HG03066 (cell line): Measurements from ENCODE around the gene SKIL.
"Not testable (repeated sequence)": the region's sequence is repeated elsewhere in the genome, so short reads cannot be mapped to it uniquely, and the experiment has no call there.

Source experiments
- ATAC-seq: cut with Tn5 transposase; IDR thresholded peaks from one replicate; pipeline ENCODE4 v1.9.1; 2021; ENCODE audit warnings: low read depth; ENCODE audit not compliant: unreplicated experiment

Gene SKIL

GRCh38 chr3:170357176-170358041 lies at the start of gene SKIL:
Gene SKIL, plus strand, starts transcription at chr3:170357715. Its CDS starts 2,617 bp downstream, at chr3:170360332.
- peak; percentile 59 for ATAC-seq

GRCh38 chr3:170309046-170309445 lies 48.5 kb upstream of the SKIL start:
- ATAC-seq: no peak

GRCh38 chr3:170317954-170318353 lies 39.6 kb upstream of the SKIL start:
- no peak for ATAC-seq

GRCh38 chr3:170320461-170321121 lies 36.9 kb upstream of the SKIL start:
- ATAC-seq: no peak

GRCh38 chr3:170321321-170322034 lies 36.0 kb upstream of the SKIL start:
- no peak for ATAC-seq

- no peak for ATAC-seq
Measured at GRCh38 chr3:170322566-170323269, 34.8 kb upstream of the SKIL start.

- no peak for ATAC-seq
Measured at GRCh38 chr3:170323331-170323730, 34.2 kb upstream of the SKIL start.

- no peak for ATAC-seq
Measured at GRCh38 chr3:170324962-170325361, 32.6 kb upstream of the SKIL start.

- no peak for ATAC-seq
Measured at GRCh38 chr3:170327040-170327808, 30.3 kb upstream of the SKIL start.

- ATAC-seq: not testable (repeated sequence)
Measured at GRCh38 chr3:170327868-170328548, 29.5 kb upstream of the SKIL start.

GRCh38 chr3:170330366-170330765 lies 27.1 kb upstream of the SKIL start:
- no peak for ATAC-seq

- ATAC-seq: no peak
Measured at GRCh38 chr3:170331143-170331542, 26.4 kb upstream of the SKIL start.

- ATAC-seq: no peak
Measured at GRCh38 chr3:170337420-170337819, 20.1 kb upstream of the SKIL start.

- ATAC-seq: no peak
Measured at GRCh38 chr3:170338690-170339340, 18.7 kb upstream of the SKIL start.

GRCh38 chr3:170342273-170342672 lies 15.2 kb upstream of the SKIL start:
- ATAC-seq: not testable (repeated sequence)

- ATAC-seq: not testable (repeated sequence)
Measured at GRCh38 chr3:170343859-170344258, 13.7 kb upstream of the SKIL start.

GRCh38 chr3:170344971-170345370 lies 12.5 kb upstream of the SKIL start:
- no peak for ATAC-seq

- no peak for ATAC-seq
Measured at GRCh38 chr3:170346481-170347392, 10.8 kb upstream of the SKIL start.
